ENCODE results near the gene AMBP.

AMBP gene

GRCh38 chr9:114078021-114078780 lies at the start of gene AMBP:
AMBP (minus strand) TSS chr9:114078300; CDS start chr9:114078209, 91 bp downstream.
- no peak for DNase-seq (ENCODE audit: low spot score)

- DNase-seq (ENCODE audit: low spot score), result no peak
These were observed 48.4 kb upstream of the AMBP start for GRCh38 chr9:114126247-114127060.

- DNase-seq (ENCODE audit: low spot score), result no peak
These were observed 47.4 kb upstream of the AMBP start for GRCh38 chr9:114125476-114126013.

DNA sequence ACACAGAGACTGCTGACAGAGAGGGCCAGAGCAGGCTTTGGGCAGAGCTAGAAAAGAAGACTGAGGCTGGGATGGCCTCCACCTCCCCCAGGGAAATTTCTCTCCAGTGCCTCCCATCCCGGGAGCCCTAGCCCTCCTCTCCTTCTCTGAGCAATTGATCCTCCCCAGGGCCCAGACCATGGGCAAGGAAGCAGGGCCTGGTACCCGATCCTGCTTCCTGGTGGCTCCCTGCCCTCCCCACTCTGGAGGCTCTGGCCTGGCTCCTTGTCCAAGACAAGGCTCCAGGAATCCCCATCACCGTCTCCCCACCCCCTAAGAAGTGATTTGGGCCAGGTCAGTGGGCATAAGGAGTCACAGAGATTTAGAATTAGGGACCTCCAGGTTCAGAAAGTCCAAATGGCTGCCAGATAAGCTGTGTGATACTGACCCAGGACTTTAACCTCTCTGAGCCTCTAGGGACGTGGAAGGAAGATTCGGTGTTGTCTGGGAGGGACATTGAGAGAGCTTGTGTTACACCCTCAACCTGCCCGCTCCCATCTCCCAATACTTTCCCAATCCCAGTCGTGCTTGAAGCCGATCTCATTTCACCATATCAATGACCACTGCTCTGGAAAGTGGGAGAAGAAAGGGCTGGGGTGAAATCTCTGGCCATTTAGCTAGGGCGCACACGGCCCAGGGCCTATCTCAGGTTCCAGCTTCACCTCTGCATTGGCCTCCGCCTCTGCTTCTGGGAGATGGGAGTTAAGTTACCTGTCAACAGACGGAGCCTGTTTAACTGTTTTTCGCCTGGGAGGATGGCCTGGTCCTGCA lies 46.8 kb upstream of the AMBP start:
- no peak for DNase-seq (ENCODE audit: low spot score)

- no peak for DNase-seq (ENCODE audit: low spot score)
These were observed 46.0 kb upstream of the AMBP start for GRCh38 chr9:114124138-114124537.

GRCh38 chr9:114123031-114123977 lies 45.2 kb upstream of the AMBP start:
- no peak for DNase-seq (ENCODE audit: low spot score)

- DNase-seq (ENCODE audit: low spot score), result no peak
These were observed 44.3 kb upstream of the AMBP start for GRCh38 chr9:114122136-114123027.

DNA sequence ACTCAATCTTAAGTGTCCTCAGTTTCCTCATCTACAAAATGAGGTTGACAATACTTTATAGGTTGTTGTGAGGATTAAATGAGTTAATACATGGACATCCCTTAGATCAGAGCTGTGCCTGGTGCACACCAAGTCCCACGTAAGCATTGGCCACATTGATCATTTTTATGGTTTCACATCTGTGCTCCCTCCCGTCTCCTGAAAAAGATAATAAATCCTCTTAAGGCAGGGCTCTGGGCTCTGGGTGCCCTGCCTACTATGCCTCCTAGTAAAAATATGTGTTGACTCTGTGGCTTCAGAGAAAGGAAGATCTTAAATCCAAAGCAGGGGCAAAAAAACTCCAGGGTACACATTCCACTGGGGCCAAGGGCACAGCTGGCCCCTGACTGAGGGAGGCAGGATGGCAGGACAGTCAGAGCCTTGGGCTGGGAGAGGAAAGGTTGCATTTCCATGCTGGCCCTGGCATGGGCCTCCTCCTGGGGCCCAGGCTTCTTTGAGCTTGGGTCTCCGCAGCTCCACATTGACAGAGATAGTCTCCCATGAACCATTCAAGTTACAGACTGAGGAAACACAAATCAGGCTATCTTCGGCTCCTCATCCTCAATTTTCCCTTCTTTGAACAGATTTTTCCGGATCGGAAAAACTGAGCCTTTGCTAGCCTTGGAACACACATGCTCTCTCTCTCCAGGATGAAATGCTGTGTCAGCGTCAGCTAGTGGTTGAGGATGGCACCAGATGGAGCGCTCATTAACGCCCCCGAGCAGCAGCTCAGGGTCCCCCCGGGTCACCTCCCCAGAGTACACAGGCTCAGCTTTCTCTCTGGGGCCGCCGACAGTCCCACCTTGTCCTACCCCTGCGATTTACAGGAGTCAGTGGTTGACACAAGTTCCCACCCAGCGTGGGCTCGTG lies 43.4 kb upstream of the AMBP start:
- no peak for DNase-seq (ENCODE audit: low spot score)

DNA sequence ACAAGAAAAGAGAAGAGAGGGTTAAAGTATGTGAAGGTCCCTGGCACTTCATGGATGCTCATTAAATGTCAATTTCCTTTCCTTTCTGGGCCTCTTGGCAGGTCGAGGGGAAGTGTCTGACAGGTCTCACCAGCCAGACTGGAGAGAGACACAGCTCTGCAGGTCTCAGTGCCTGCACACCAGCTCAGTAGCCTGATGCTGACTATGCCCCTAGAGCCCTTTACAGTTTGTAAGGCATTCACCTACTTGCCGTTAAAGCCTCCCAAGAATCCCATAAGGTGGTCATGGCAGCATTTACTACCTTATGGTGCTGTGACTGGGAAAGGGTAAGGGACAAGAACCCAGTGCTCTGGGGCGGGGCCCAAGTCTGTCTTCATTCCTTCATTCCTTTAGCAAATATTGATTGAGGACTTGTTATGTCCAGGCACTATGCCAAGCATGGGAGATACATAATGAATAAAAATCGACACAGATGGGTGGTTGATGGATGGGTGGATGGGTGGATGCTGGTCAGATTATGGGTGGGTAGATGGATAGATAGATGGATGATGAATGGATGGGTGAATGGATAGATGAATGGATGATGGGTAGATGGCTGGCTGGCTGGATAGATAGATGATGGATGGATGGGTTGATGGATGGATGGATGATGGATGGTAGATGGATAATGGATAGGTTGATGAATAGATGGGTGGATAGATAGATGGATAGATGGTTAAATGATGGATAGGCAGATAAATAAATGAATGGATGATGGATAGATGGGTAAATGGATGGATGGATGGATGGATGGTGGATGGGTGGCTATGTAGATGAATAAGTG lies 42.3 kb upstream of the AMBP start:
- no peak for DNase-seq (ENCODE audit: low spot score)

GRCh38 chr9:114119242-114120191 lies 41.4 kb upstream of the AMBP start:
- DNase-seq (ENCODE audit: low spot score), result no peak

- no peak for DNase-seq (ENCODE audit: low spot score)
These were observed 40.1 kb upstream of the AMBP start for GRCh38 chr9:114117996-114118830.

- no peak for DNase-seq (ENCODE audit: low spot score)
These were observed 39.5 kb upstream of the AMBP start for GRCh38 chr9:114117614-114117995.

DNA sequence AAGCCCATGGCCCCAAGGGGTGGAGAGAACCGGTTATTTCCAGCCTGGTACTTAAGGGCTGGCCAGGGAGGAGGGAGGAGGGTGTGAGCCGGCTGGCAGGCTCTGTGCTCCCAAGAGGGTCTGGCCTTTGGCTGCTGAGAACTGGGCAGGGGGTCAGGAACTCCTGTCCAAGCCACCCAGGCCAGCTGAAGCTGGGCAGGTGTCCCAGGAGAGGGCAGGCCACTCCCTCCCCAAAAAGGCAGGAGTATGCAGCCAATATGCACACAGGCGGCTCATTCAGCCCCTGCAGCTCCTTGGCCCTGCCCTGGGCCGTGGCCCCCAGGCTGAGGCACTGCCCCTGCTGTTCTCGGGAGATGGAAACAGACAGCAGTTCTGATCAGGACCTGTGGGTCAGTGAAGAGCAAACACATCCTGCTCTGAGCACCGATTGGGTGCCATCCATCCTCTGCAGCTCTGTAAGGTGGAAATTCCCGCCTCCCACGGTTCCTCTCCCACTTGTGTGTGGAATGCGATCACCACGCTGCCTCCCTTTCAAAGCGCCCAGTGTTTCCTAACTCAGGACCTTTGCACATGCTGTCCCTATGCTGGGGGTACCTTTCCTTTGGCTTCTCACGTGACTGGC lies 38.1 kb upstream of the AMBP start:
- DNase-seq (ENCODE audit: low spot score), result no peak

GRCh38 chr9:114115654-114116125 lies 37.6 kb upstream of the AMBP start:
- DNase-seq (ENCODE audit: low spot score), result no peak

DNA sequence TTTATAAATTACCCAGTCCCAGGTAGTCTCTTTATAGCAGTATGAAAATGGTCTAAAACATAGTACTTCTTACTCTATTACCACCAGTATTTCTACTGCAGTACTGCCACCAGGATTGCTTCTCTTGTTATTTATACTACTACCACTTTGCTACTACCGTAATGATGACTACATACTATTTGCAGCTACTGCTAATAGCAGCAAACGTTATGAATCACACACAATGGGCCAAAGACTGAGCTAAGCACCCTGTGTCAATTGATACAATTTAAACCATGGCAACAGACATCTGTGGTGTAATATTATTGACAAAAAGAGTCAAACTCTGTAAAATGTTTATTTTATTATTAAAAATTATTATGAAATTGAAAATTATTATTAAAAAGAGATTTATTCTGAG lies 36.3 kb upstream of the AMBP start:
- DNase-seq (ENCODE audit: low spot score), result no peak

Measured in iPS-NIHi11 (cell line).